Neural progenitor cell (in vitro differentiated cells): Measurements from ENCODE around the gene GALNT2.

Source experiments
- EZH2 ChIP-seq: fragments of 200-600 bp; sonication (generic); IDR thresholded peaks from 2 replicates; pipeline ENCODE4 v1.6.1; 2017; ENCODE audit warnings: antibody characterized with exemption, mild to moderate bottlenecking, moderate library complexity
- EZH2phosphoT487 ChIP-seq: fragments of 200-600 bp; sonication (generic); IDR thresholded peaks from 2 replicates; pipeline ENCODE4 v1.6.1; 2017; ENCODE audit warnings: antibody characterized with exemption
- TF ChIP-seq, protein P1 (sequence below): fragments of 200-600 bp; sonication (generic); IDR thresholded peaks from 2 replicates; pipeline ENCODE4 v1.5.1; 2017; ENCODE audit warnings: antibody characterized with exemption, mild to moderate bottlenecking

- TF ChIP-seq, protein P1, sequence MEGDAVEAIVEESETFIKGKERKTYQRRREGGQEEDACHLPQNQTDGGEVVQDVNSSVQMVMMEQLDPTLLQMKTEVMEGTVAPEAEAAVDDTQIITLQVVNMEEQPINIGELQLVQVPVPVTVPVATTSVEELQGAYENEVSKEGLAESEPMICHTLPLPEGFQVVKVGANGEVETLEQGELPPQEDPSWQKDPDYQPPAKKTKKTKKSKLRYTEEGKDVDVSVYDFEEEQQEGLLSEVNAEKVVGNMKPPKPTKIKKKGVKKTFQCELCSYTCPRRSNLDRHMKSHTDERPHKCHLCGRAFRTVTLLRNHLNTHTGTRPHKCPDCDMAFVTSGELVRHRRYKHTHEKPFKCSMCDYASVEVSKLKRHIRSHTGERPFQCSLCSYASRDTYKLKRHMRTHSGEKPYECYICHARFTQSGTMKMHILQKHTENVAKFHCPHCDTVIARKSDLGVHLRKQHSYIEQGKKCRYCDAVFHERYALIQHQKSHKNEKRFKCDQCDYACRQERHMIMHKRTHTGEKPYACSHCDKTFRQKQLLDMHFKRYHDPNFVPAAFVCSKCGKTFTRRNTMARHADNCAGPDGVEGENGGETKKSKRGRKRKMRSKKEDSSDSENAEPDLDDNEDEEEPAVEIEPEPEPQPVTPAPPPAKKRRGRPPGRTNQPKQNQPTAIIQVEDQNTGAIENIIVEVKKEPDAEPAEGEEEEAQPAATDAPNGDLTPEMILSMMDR: no peak
- TF ChIP-seq EZH2: no peak
- no peak for TF ChIP-seq EZH2phosphoT487
These were observed 10.9 kb upstream of the GALNT2 start for GRCh38 chr1:230056098-230056497.
